ENCODE data around the gene ANKRD63.
A peak's percentile ranks its signal among the peaks of the same experiment; 100 is the strongest.

Gene ANKRD63

GRCh38 chr15:40282869-40283614 is at the start of gene ANKRD63:
TSS of gene ANKRD63 (minus strand) at chr15:40283064. CDS start at chr15:40282586, 478 bp downstream.
- DNase-seq, result no peak

- DNase-seq, result no peak
Measured at GRCh38 chr15:40332113-40332781, 49.4 kb upstream of the ANKRD63 start.

GRCh38 chr15:40331637-40332036 is 48.8 kb upstream of the ANKRD63 start:
- DNase-seq, result no peak

GRCh38 chr15:40331026-40331425 is 48.2 kb upstream of the ANKRD63 start:
- DNase-seq, result no peak

GRCh38 chr15:40330368-40330836 is 47.5 kb upstream of the ANKRD63 start:
- DNase-seq, result no peak

- DNase-seq, result no peak
Measured at GRCh38 chr15:40329804-40330203, 46.9 kb upstream of the ANKRD63 start.

- no peak for DNase-seq
Measured at GRCh38 chr15:40328751-40329150, 45.9 kb upstream of the ANKRD63 start.

GRCh38 chr15:40328176-40328575 is 45.3 kb upstream of the ANKRD63 start:
- no peak for DNase-seq

GRCh38 chr15:40327457-40327856 is 44.6 kb upstream of the ANKRD63 start:
- no peak for DNase-seq

GRCh38 chr15:40325700-40326099 is 42.8 kb upstream of the ANKRD63 start:
- DNase-seq, result no peak

GRCh38 chr15:40325188-40325587 is 42.3 kb upstream of the ANKRD63 start:
- DNase-seq, result no peak

GRCh38 chr15:40323953-40324937 is 41.4 kb upstream of the ANKRD63 start:
- DNase-seq, result no peak

- DNase-seq, result peak; percentile 72
Measured at GRCh38 chr15:40323239-40323952, 40.5 kb upstream of the ANKRD63 start, which contains the start of gene INAFM2. TSS of gene INAFM2 (plus strand) at chr15:40323692. CDS start at chr15:40324056, 364 bp downstream.

- no peak for DNase-seq
Measured at GRCh38 chr15:40322531-40323238, 39.8 kb upstream of the ANKRD63 start.

- DNase-seq, result no peak
Measured at GRCh38 chr15:40320931-40321371, 38.1 kb upstream of the ANKRD63 start.

- no peak for DNase-seq
Measured at GRCh38 chr15:40320409-40320808, 37.5 kb upstream of the ANKRD63 start.

- DNase-seq, result no peak
Measured at GRCh38 chr15:40317580-40317979, 34.7 kb upstream of the ANKRD63 start.

- no peak for DNase-seq
Measured at GRCh38 chr15:40316931-40317330, 34.1 kb upstream of the ANKRD63 start.

GRCh38 chr15:40314723-40315276 is 31.9 kb upstream of the ANKRD63 start:
- DNase-seq, result no peak

- DNase-seq, result peak; percentile 40
Measured at GRCh38 chr15:40313531-40314398, 30.9 kb upstream of the ANKRD63 start.

Data from NCI-H2107 (cell line).